BJ (cell line): ENCODE data around the gene CHMP6. TPM values are rescaled to one million over a fixed set of nuclear protein-coding genes. Genes with fewer than 3 reads are reported as not detected.

ENCODE experiments used
- CTCF ChIA-PET: fragments of 350-600 bp; formaldehyde crosslinking; extraction: SDS; loops from one replicate; lab custom pipeline; 2021; ENCODE audit warnings: antibody characterized with exemption, inconsistent platforms; lab: Yijun Ruan, JAX
- POLR2A ChIA-PET: fragments of 300-600 bp; sonication (Branson Sonifier 250); formaldehyde crosslinking; extraction: SDS; loops from one replicate; lab custom pipeline; 2021; ENCODE audit warnings: antibody characterized with exemption; lab: Charles Lee
- DNase-seq: peaks from one replicate; pipeline ENCODE4 v3.0.0-alpha.2; 2011; ENCODE audit warnings: low read depth
- H3K27me3 ChIP-seq: 2 replicates; pipeline ENCODE4 v1.6.0; 2011; ENCODE audit warnings: low read length; ENCODE audit not compliant: control insufficient read depth, insufficient read depth
- H3K36me3 ChIP-seq: 2 replicates; pipeline ENCODE4 v1.5.1; 2011; ENCODE audit warnings: low read length; ENCODE audit not compliant: control insufficient read depth, insufficient read depth
- H3K4me3 ChIP-seq: 2 replicates; pipeline ENCODE4 v1.5.1; 2011; ENCODE audit warnings: low read depth, mild to moderate bottlenecking, control low read depth, low read length
- CTCF ChIP-seq: IDR thresholded peaks from 2 replicates; pipeline ENCODE4 v1.5.1; 2011; ENCODE audit warnings: low read depth, mild to moderate bottlenecking, control low read depth, inconsistent platforms, low read length, moderate library complexity; ENCODE audit not compliant: insufficient read depth
- polyA plus RNA-seq: library from polyadenylated mRNA; depleted of rRNA; stranded (reverse); fragments of >200 nt; gene quantifications from 2 replicates; pipeline ENCODE4 v1.2.3, GENCODE V29; 2011

Gene CHMP6
- polyA plus RNA-seq, 1 experiment, result 30.7 TPM

GRCh38 chr17:80953471-80954315 is 37.9 kb upstream of the CHMP6 start:
- no peaks in the 10 kb centered on the region for H3K27me3 ChIP-seq
- no peak for DNase-seq
- peaks cover 7% of the 10 kb centered on the region for H3K36me3 ChIP-seq
- ChIA-PET POLR2A (no interaction called here), CTCF (interaction anchor here (1.2 kb wide), 1 partner anchor 24 kb away, joined by 3 read pairs; no protein-coding TSS in a partner anchor)
- H3K4me3 ChIP-seq, result no peak overlapping the region
- no peak for TF ChIP-seq CTCF

GRCh38 chr17:80955078-80955477 is 36.6 kb upstream of the CHMP6 start:
- CTCF ChIA-PET, result no interaction called here
- TF ChIP-seq CTCF, result no peak
- peaks cover 7% of the 10 kb centered on the region for H3K36me3 ChIP-seq
- DNase-seq, result no peak
- H3K27me3 ChIP-seq, result no peaks in the 10 kb centered on the region
- H3K4me3 ChIP-seq, result no peak overlapping the region
- POLR2A ChIA-PET, result no interaction called here

- DNase-seq, result no peak
- peaks cover 5% of the 10 kb centered on the region for H3K36me3 ChIP-seq
- no peak for TF ChIP-seq CTCF
- ChIA-PET CTCF (no interaction called here), POLR2A (no interaction called here)
- no peak overlapping the region for H3K4me3 ChIP-seq
- no peaks in the 10 kb centered on the region for H3K27me3 ChIP-seq
Measured at GRCh38 chr17:80955671-80956280, 35.9 kb upstream of the CHMP6 start.

GRCh38 chr17:80956321-80957190 is 35.1 kb upstream of the CHMP6 start:
- no peak for TF ChIP-seq CTCF
- peaks cover 5% of the 10 kb centered on the region for H3K36me3 ChIP-seq
- no peak overlapping the region for H3K4me3 ChIP-seq
- ChIA-PET CTCF (no interaction called here), POLR2A (no interaction called here)
- no peak for DNase-seq
- no peaks in the 10 kb centered on the region for H3K27me3 ChIP-seq

- no peaks in the 10 kb centered on the region for H3K27me3 ChIP-seq
- no peak for DNase-seq
- H3K36me3 ChIP-seq, result peaks cover 1% of the 10 kb centered on the region; the same call in 1 of the 2 replicates
- no peak overlapping the region for H3K4me3 ChIP-seq
- ChIA-PET POLR2A (no interaction called here), CTCF (no interaction called here)
- no peak for TF ChIP-seq CTCF
Measured at GRCh38 chr17:80957461-80957941, 34.1 kb upstream of the CHMP6 start.
